Measurements from ENCODE around the gene TANGO2.

GRCh38 chr22:20086763-20087162 lies 65.9 kb downstream of the TANGO2 start:
- TF ChIP-seq, protein P1, sequence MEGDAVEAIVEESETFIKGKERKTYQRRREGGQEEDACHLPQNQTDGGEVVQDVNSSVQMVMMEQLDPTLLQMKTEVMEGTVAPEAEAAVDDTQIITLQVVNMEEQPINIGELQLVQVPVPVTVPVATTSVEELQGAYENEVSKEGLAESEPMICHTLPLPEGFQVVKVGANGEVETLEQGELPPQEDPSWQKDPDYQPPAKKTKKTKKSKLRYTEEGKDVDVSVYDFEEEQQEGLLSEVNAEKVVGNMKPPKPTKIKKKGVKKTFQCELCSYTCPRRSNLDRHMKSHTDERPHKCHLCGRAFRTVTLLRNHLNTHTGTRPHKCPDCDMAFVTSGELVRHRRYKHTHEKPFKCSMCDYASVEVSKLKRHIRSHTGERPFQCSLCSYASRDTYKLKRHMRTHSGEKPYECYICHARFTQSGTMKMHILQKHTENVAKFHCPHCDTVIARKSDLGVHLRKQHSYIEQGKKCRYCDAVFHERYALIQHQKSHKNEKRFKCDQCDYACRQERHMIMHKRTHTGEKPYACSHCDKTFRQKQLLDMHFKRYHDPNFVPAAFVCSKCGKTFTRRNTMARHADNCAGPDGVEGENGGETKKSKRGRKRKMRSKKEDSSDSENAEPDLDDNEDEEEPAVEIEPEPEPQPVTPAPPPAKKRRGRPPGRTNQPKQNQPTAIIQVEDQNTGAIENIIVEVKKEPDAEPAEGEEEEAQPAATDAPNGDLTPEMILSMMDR (IDR thresholded peaks at IDR 0.05): no peak
- no peak for TF ChIP-seq POLR2A (IDR thresholded peaks at IDR 0.05)

All from body of pancreas (tissue), 4 donors.